Kidney epithelial cell (primary cell): ENCODE data around the gene PC. TPM values are rescaled to one million over a fixed set of nuclear protein-coding genes. Genes with fewer than 3 reads are reported as not detected.

Experiments used
- DNase-seq: peaks from one replicate; pipeline ENCODE4 v3.0.0-alpha.2; 2010; ENCODE audit warnings: low read depth
- H3K27me3 ChIP-seq: 2 replicates; pipeline ENCODE4 v1.6.0; 2011; ENCODE audit warnings: low read length; ENCODE audit not compliant: control insufficient read depth, insufficient read depth
- H3K36me3 ChIP-seq: 2 replicates; pipeline ENCODE4 v1.5.1; 2011; ENCODE audit warnings: low read length; ENCODE audit not compliant: control insufficient read depth, insufficient read depth
- H3K4me3 ChIP-seq: 2 replicates; pipeline ENCODE4 v1.5.1; 2011; ENCODE audit warnings: low read depth, mild to moderate bottlenecking, control low read depth, low read length
- CTCF ChIP-seq: IDR thresholded peaks from 2 replicates; pipeline ENCODE4 v1.5.1; 2011; ENCODE audit warnings: mild to moderate bottlenecking, moderate library complexity, low read length, control low read depth, inconsistent platforms; ENCODE audit not compliant: insufficient read depth, poor library complexity, severe bottlenecking
- total RNA-seq: library from RNA; depleted of rRNA; stranded (reverse); fragments of >200 nt; gene quantifications from 2 replicates; pipeline ENCODE4 v1.2.3, GENCODE V29; 2015

PC gene
- total RNA-seq, 1 donor from 2014 or later, result 10.1 TPM

DNA sequence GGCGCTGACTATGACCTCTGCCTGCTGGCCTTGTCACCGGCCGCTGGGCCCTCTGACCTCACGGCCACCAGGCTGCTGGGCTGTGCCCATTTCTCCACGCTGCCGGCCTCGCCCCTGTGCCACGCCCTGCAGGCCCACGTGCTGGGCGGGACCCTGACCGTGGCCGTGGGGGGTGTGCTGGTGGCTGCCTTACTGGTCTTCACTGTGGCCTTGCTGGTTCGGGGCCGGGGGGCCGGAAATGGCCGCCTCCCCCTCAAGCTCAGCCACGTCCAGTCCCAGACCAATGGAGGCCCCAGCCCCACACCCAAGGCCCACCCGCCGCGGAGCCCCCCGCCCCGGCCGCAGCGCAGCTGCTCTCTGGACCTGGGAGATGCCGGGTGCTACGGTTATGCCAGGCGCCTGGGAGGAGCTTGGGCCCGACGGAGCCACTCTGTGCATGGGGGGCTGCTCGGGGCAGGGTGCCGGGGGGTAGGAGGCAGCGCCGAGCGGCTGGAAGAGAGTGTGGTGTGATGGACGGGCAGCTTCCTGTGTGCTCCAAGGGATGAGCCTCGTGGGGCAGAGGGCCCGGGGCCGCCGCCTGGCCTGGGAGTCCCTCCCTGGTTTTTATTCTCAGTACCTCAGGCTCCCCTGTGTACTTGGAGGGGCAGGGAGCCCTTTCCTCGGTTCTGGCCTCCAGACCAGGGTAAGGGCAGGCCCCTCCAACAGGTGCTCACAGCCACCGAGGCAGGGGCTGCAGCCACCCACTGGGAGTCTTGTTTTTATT, 98.3 kb downstream of the PC start:
- Histone ChIP-seq H3K4me3 (no peak overlapping the region), H3K27me3 (no peaks in the 10 kb centered on the region), H3K36me3 (no peaks in the 10 kb centered on the region)
- DNase-seq, result no peak
- TF ChIP-seq CTCF, result no peak

DNA sequence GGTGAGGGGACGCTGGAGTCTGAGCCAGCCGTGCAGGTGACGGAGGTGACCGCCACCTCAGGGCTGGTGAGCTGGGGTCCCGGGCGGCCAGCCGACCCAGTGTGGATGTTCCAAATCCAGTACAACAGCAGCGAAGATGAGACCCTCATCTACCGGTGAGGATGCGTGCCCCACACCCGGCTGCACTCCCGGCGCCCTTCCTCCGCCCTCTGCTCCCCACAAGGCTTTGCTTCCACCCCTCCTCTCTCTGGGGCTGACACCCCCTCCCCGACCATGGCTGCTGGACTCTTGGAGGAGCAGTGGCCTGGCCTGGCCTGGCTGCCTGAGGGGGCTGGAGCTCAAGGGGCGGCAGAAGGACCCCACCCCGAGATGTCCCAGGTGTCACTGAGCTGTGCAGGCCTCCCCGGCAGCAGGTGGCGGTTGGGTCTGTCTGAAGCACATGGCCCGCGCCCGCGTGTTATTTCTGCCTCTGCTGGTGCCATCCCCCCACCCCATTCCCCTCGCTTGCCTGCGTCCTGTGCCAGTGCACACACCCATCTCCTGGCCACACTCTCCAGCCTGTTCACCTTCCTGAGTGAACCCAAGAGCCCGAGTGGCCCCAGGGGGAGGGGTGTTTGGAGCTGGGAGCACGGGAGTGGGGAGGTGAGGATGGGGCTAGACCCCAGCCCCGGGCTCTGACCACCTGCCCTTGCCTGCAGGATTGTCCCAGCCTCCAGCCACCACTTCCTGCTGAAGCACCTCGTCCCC, 99.1 kb downstream of the PC start:
- Histone ChIP-seq H3K4me3 (no peak overlapping the region), H3K36me3 (no peaks in the 10 kb centered on the region), H3K27me3 (no peaks in the 10 kb centered on the region)
- TF ChIP-seq CTCF, result no peak
- no peak for DNase-seq

DNA sequence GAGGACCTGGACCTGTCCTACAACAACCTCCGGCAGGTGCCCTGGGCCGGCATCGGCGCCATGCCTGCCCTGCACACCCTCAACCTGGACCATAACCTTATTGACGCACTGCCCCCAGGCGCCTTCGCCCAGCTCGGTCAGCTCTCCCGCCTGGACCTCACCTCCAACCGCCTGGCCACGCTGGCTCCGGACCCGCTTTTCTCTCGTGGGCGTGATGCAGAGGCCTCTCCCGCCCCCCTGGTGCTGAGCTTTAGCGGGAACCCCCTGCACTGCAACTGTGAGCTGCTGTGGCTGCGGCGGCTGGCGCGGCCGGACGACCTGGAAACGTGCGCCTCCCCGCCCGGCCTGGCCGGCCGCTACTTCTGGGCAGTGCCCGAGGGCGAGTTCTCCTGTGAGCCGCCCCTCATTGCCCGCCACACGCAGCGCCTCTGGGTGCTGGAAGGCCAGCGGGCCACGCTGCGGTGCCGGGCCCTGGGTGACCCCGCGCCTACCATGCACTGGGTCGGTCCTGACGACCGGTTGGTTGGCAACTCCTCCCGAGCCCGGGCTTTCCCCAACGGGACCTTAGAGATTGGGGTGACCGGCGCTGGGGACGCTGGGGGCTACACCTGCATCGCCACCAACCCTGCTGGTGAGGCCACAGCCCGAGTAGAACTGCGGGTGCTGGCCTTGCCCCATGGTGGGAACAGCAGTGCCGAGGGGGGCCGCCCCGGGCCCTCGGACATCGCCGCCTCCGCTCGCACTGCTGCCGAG, 99.8 kb downstream of the PC start:
- Histone ChIP-seq H3K36me3 (no peaks in the 10 kb centered on the region), H3K4me3 (no peak overlapping the region), H3K27me3 (no peaks in the 10 kb centered on the region)
- no peak for DNase-seq
- TF ChIP-seq CTCF, result no peak

DNA sequence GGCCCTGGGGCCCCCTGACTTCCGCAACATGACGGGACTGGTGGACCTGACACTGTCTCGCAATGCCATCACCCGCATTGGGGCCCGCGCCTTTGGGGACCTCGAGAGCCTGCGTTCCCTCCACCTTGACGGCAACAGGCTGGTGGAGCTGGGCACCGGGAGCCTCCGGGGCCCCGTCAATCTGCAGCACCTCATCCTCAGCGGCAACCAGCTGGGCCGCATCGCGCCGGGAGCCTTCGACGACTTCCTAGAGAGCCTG, 100.3 kb downstream of the PC start:
- DNase-seq, result no peak
- peak overlapping the region; percentile 85 for H3K4me3 ChIP-seq
- no peaks in the 10 kb centered on the region for H3K36me3 ChIP-seq
- no peaks in the 10 kb centered on the region for H3K27me3 ChIP-seq
- no peak for TF ChIP-seq CTCF

- H3K4me3 ChIP-seq, result peak overlapping the region; percentile 85
- no peaks in the 10 kb centered on the region for H3K27me3 ChIP-seq
- no peak for DNase-seq
- TF ChIP-seq CTCF, result no peak
- H3K36me3 ChIP-seq, result no peaks in the 10 kb centered on the region
Measured at GRCh38 chr11:66857234-66857926, 100.8 kb downstream of the PC start.
